ENCODE measurements around the gene THRAP3.
A peak's percentile ranks its signal among the peaks of the same experiment; 100 is the strongest.

Gene THRAP3

GRCh38 chr1:36199934-36200741 is 24.1 kb upstream of the THRAP3 start:
- TF ChIP-seq CTCF (IDR thresholded peaks at IDR 0.05; ENCODE audit: extremely low read depth, missing control alignments): no peak
- DNase-seq (ENCODE audit: low spot score): peak; percentile 0

- peak; percentile 0 for DNase-seq (ENCODE audit: low spot score)
- no peak for TF ChIP-seq CTCF (IDR thresholded peaks at IDR 0.05; ENCODE audit: extremely low read depth, missing control alignments)
These were observed 21.2 kb upstream of the THRAP3 start for GRCh38 chr1:36203027-36203553.

- peak; percentile 2 for DNase-seq (ENCODE audit: low spot score)
- no peak for TF ChIP-seq CTCF (IDR thresholded peaks at IDR 0.05; ENCODE audit: extremely low read depth, missing control alignments)
These were observed 20.5 kb upstream of the THRAP3 start for GRCh38 chr1:36203554-36204346.

GRCh38 chr1:36204347-36204909 is 19.8 kb upstream of the THRAP3 start:
- TF ChIP-seq CTCF (IDR thresholded peaks at IDR 0.05; ENCODE audit: extremely low read depth, missing control alignments): no peak
- peak; percentile 1 for DNase-seq (ENCODE audit: low spot score)

GRCh38 chr1:36206323-36206858 is 17.9 kb upstream of the THRAP3 start:
- DNase-seq (ENCODE audit: low spot score): no peak
- TF ChIP-seq CTCF (IDR thresholded peaks at IDR 0.05; ENCODE audit: extremely low read depth, missing control alignments): no peak

- DNase-seq (ENCODE audit: low spot score): peak; percentile 36
- TF ChIP-seq CTCF (IDR thresholded peaks at IDR 0.05; ENCODE audit: extremely low read depth, missing control alignments): no peak
These were observed 16.9 kb upstream of the THRAP3 start for GRCh38 chr1:36207339-36207738.

Measured in GM20000 (cell line).